ENCODE results near the gene MAP7D2. TPM values are rescaled to one million over a fixed set of nuclear protein-coding genes. Genes with fewer than 3 reads are reported as not detected.
"Not testable (repeated sequence)": the region's sequence is repeated elsewhere in the genome, so short reads cannot be mapped to it uniquely, and the experiment has no call there.

The MAP7D2 gene
- 1.7 and 2.4 TPM in 2 replicates for total RNA-seq
- 0.94 and 2.3 TPM in 2 replicates for polyA plus RNA-seq

GRCh38 chrX:20116577-20117240 lies at the start of gene MAP7D2:
Gene MAP7D2, minus strand, starts transcription at chrX:20116907. Its CDS starts 28 bp downstream, at chrX:20116879.
- DNase-seq (ENCODE audit: low spot score) = peak; percentile 16

GRCh38 chrX:20162516-20162915 lies 45.8 kb upstream of the MAP7D2 start:
- DNase-seq (ENCODE audit: low spot score); H3K4me2 ChIP-seq; H4K20me1 ChIP-seq (ENCODE audit: insufficient read depth, poor library complexity, severe bottlenecking); H3K27me3 ChIP-seq; H3K9me3 ChIP-seq (ENCODE audit: low read depth); H3K4me3 ChIP-seq; H3K4me1 ChIP-seq (ENCODE audit: insufficient read depth); H3K36me3 ChIP-seq (replicated peaks; ENCODE audit: insufficient read depth, low read depth); H2AFZ ChIP-seq; H3K79me2 ChIP-seq; H3K27ac ChIP-seq; H3K9me2 ChIP-seq (replicated peaks; ENCODE audit: insufficient read depth): not testable (repeated sequence)

More at GRCh38 chrX:20116577-20117240, at the start of gene MAP7D2:
- no peak within 1 kb of the TSS for H3K4me3 ChIP-seq
- no peaks in the 10 kb centered on the region for H3K4me1 ChIP-seq (ENCODE audit: insufficient read depth)
- TF ChIP-seq EZH2phosphoT487 (IDR thresholded peaks at IDR 0.05; ENCODE audit: low read depth, severe bottlenecking, unreplicated experiment) = no peak
- no peak for TF ChIP-seq EZH2 (IDR thresholded peaks at IDR 0.05; ENCODE audit: borderline replicate concordance)
- TF ChIP-seq CTCF (IDR thresholded peaks at IDR 0.05; ENCODE audit: poor library complexity) = no peak
- peak within 1 kb of the TSS; percentile 76 for H3K4me2 ChIP-seq
- 67% methylated on average over 68 of the region's 91 CpGs for WGBS (ENCODE audit: low lambda C conversion rate, missing lambda C conversion rate)
- no peaks in the 10 kb centered on the region for H3K9me2 ChIP-seq (replicated peaks; ENCODE audit: insufficient read depth)
- H4K20me1 ChIP-seq (ENCODE audit: insufficient read depth, poor library complexity, severe bottlenecking) = no peaks in the 10 kb centered on the region
- H3K9me3 ChIP-seq (ENCODE audit: low read depth) = no peaks in the 10 kb centered on the region
- H2AFZ ChIP-seq = peak within 1 kb of the TSS; percentile 49
- no peaks in the 10 kb centered on the region for H3K36me3 ChIP-seq (replicated peaks; ENCODE audit: insufficient read depth, low read depth)
- H3K27me3 ChIP-seq = peaks cover 3% of the 10 kb centered on the region
- no peaks in the 10 kb centered on the region for H3K79me2 ChIP-seq
- no peak within 1 kb of the TSS for H3K27ac ChIP-seq

GRCh38 chrX:20159797-20160385 lies 43.2 kb upstream of the MAP7D2 start:
- WGBS (ENCODE audit: low lambda C conversion rate, missing lambda C conversion rate) = 64% methylated on average over 4 of the region's 4 CpGs
- no peaks in the 10 kb centered on the region for H3K36me3 ChIP-seq (replicated peaks; ENCODE audit: insufficient read depth, low read depth)
- no peak for TF ChIP-seq EZH2phosphoT487 (IDR thresholded peaks at IDR 0.05; ENCODE audit: low read depth, severe bottlenecking, unreplicated experiment)
- TF ChIP-seq CTCF (IDR thresholded peaks at IDR 0.05; ENCODE audit: poor library complexity) = no peak
- TF ChIP-seq EZH2 (IDR thresholded peaks at IDR 0.05; ENCODE audit: borderline replicate concordance) = no peak

GRCh38 chrX:20151689-20152088 lies 35.0 kb upstream of the MAP7D2 start:
- 74% methylated on average over 3 of the region's 3 CpGs for WGBS (ENCODE audit: low lambda C conversion rate, missing lambda C conversion rate)
- no peak for TF ChIP-seq EZH2phosphoT487 (IDR thresholded peaks at IDR 0.05; ENCODE audit: low read depth, severe bottlenecking, unreplicated experiment)
- no peak for TF ChIP-seq EZH2 (IDR thresholded peaks at IDR 0.05; ENCODE audit: borderline replicate concordance)
- no peak for TF ChIP-seq CTCF (IDR thresholded peaks at IDR 0.05; ENCODE audit: poor library complexity)
- no peak overlapping the region for H3K4me3 ChIP-seq
- no peak for DNase-seq (ENCODE audit: low spot score)
- no peaks in the 10 kb centered on the region for H3K79me2 ChIP-seq
- H4K20me1 ChIP-seq (ENCODE audit: insufficient read depth, poor library complexity, severe bottlenecking) = no peaks in the 10 kb centered on the region
- H3K27me3 ChIP-seq = no peaks in the 10 kb centered on the region
- no peaks in the 10 kb centered on the region for H3K4me1 ChIP-seq (ENCODE audit: insufficient read depth)
- H3K9me3 ChIP-seq (ENCODE audit: low read depth) = no peaks in the 10 kb centered on the region
- no peaks in the 10 kb centered on the region for H3K9me2 ChIP-seq (replicated peaks; ENCODE audit: insufficient read depth)
- H3K27ac ChIP-seq = no peak overlapping the region
- H3K4me2 ChIP-seq = no peak overlapping the region
- H2AFZ ChIP-seq = no peak overlapping the region
- H3K36me3 ChIP-seq (replicated peaks; ENCODE audit: insufficient read depth, low read depth) = no peaks in the 10 kb centered on the region

More at GRCh38 chrX:20159797-20160385, 43.2 kb upstream of the MAP7D2 start:
- Histone ChIP-seq H4K20me1 (ENCODE audit: insufficient read depth, poor library complexity, severe bottlenecking) (no peaks in the 10 kb centered on the region), H3K4me1 (ENCODE audit: insufficient read depth) (no peaks in the 10 kb centered on the region), H3K27ac (no peak overlapping the region), H3K79me2 (no peaks in the 10 kb centered on the region), H2AFZ (no peak overlapping the region), H3K9me3 (ENCODE audit: low read depth) (no peaks in the 10 kb centered on the region), H3K27me3 (no peaks in the 10 kb centered on the region), H3K4me3 (no peak overlapping the region), H3K4me2 (no peak overlapping the region), H3K9me2 (replicated peaks; ENCODE audit: insufficient read depth) (no peaks in the 10 kb centered on the region)
- DNase-seq (ENCODE audit: low spot score) = no peak

Data from hepatocyte (in vitro differentiated cells).